Measurements from ENCODE around the gene PLPP3. TPM values are rescaled to one million over a fixed set of nuclear protein-coding genes. Genes with fewer than 3 reads are reported as not detected.

PLPP3 gene
- total and polyA plus RNA-seq, 2 donors (not counting 1 experiment from before 2014, with no cell fraction given): 343 to 465 TPM

GRCh38 chr1:56543783-56544612 lies 35.4 kb downstream of the PLPP3 start:
- no peak overlapping the region for H3K4me2 ChIP-seq (ENCODE audit: extremely low read depth, insufficient read depth, low read length)
- H3K79me2 ChIP-seq (ENCODE audit: control insufficient read depth, insufficient read depth, low read length): peaks cover 100% of the 10 kb centered on the region
- H3K27ac ChIP-seq (ENCODE audit: insufficient read depth, low read length): no peak overlapping the region
- H3K4me1 ChIP-seq (ENCODE audit: control insufficient read depth, extremely low read depth, insufficient read depth, low read length): peaks cover 4% of the 10 kb centered on the region
- no peaks in the 10 kb centered on the region for H3K27me3 ChIP-seq (ENCODE audit: control insufficient read depth, insufficient read depth, low read length)
- no peaks in the 10 kb centered on the region for H3K36me3 ChIP-seq (ENCODE audit: control insufficient read depth, insufficient read depth, low read length)
- no peak for TF ChIP-seq EZH2 (IDR thresholded peaks at IDR 0.05; ENCODE audit: low read length, missing control alignments)
- no peak for TF ChIP-seq CTCF (conservative IDR thresholded peaks at IDR 0.05 in 1 of 2, IDR thresholded peaks at IDR 0.05 in 1 of 2; ENCODE audit: low read depth in 1 of 2, low read length in 2 of 2)
- no peak overlapping the region for H3K4me3 ChIP-seq (replicated peaks in 1 of 4; ENCODE audit: control extremely low read depth in 1 of 4, insufficient read depth in 1 of 4, low read depth in 3 of 4, low read length in 4 of 4)
- no peaks in the 10 kb centered on the region for H3K9me3 ChIP-seq (ENCODE audit: control insufficient read depth, insufficient read depth, low read depth, low read length)
- H4K20me1 ChIP-seq (ENCODE audit: control insufficient read depth, extremely low read depth, insufficient read depth, low read length): peaks cover 20% of the 10 kb centered on the region
- H3K9ac ChIP-seq (ENCODE audit: insufficient read depth, low read length): no peak overlapping the region
- no peak overlapping the region for H2AFZ ChIP-seq (ENCODE audit: low read length)
- no peak for DNase-seq (ENCODE audit: low read depth in 2 of 2)

GRCh38 chr1:56542651-56543050 lies 36.7 kb downstream of the PLPP3 start:
- no peak for DNase-seq (ENCODE audit: low read depth in 2 of 2)

GRCh38 chr1:56541408-56541807 lies 38.0 kb downstream of the PLPP3 start:
- no peak overlapping the region for H2AFZ ChIP-seq (ENCODE audit: low read length)
- H4K20me1 ChIP-seq (ENCODE audit: control insufficient read depth, extremely low read depth, insufficient read depth, low read length): peaks cover 14% of the 10 kb centered on the region
- TF ChIP-seq EZH2 (IDR thresholded peaks at IDR 0.05; ENCODE audit: low read length, missing control alignments) (no peak), CTCF (conservative IDR thresholded peaks at IDR 0.05 in 1 of 2, IDR thresholded peaks at IDR 0.05 in 1 of 2; ENCODE audit: low read depth in 1 of 2, low read length in 2 of 2) (no peak)
- H3K27ac ChIP-seq (ENCODE audit: insufficient read depth, low read length): no peak overlapping the region
- no peak for DNase-seq (ENCODE audit: low read depth in 2 of 2)
- H3K4me1 ChIP-seq (ENCODE audit: control insufficient read depth, extremely low read depth, insufficient read depth, low read length): peaks cover 4% of the 10 kb centered on the region
- H3K9me3 ChIP-seq (ENCODE audit: control insufficient read depth, insufficient read depth, low read depth, low read length): no peaks in the 10 kb centered on the region
- H3K9ac ChIP-seq (ENCODE audit: insufficient read depth, low read length): no peak overlapping the region
- no peak overlapping the region for H3K4me2 ChIP-seq (ENCODE audit: extremely low read depth, insufficient read depth, low read length)
- H3K36me3 ChIP-seq (ENCODE audit: control insufficient read depth, insufficient read depth, low read length): peaks cover 2% of the 10 kb centered on the region
- no peak overlapping the region for H3K4me3 ChIP-seq (replicated peaks in 1 of 4; ENCODE audit: control extremely low read depth in 1 of 4, insufficient read depth in 1 of 4, low read depth in 3 of 4, low read length in 4 of 4)
- no peaks in the 10 kb centered on the region for H3K27me3 ChIP-seq (ENCODE audit: control insufficient read depth, insufficient read depth, low read length)
- H3K79me2 ChIP-seq (ENCODE audit: control insufficient read depth, insufficient read depth, low read length): peaks cover 100% of the 10 kb centered on the region

More at GRCh38 chr1:56542651-56543050, 36.7 kb downstream of the PLPP3 start:
- Histone ChIP-seq H3K79me2 (ENCODE audit: control insufficient read depth, insufficient read depth, low read length) (peaks cover 100% of the 10 kb centered on the region), H3K4me2 (ENCODE audit: extremely low read depth, insufficient read depth, low read length) (no peak overlapping the region), H3K27ac (ENCODE audit: insufficient read depth, low read length) (no peak overlapping the region), H4K20me1 (ENCODE audit: control insufficient read depth, extremely low read depth, insufficient read depth, low read length) (peaks cover 20% of the 10 kb centered on the region), H3K9me3 (ENCODE audit: control insufficient read depth, insufficient read depth, low read depth, low read length) (no peaks in the 10 kb centered on the region), H3K27me3 (ENCODE audit: control insufficient read depth, insufficient read depth, low read length) (no peaks in the 10 kb centered on the region), H2AFZ (ENCODE audit: low read length) (no peak overlapping the region), H3K36me3 (ENCODE audit: control insufficient read depth, insufficient read depth, low read length) (no peaks in the 10 kb centered on the region), H3K4me1 (ENCODE audit: control insufficient read depth, extremely low read depth, insufficient read depth, low read length) (peaks cover 4% of the 10 kb centered on the region), H3K4me3 (replicated peaks in 1 of 4; ENCODE audit: control extremely low read depth in 1 of 4, insufficient read depth in 1 of 4, low read depth in 3 of 4, low read length in 4 of 4) (no peak overlapping the region), H3K9ac (ENCODE audit: insufficient read depth, low read length) (no peak overlapping the region)
- TF ChIP-seq EZH2 (IDR thresholded peaks at IDR 0.05; ENCODE audit: low read length, missing control alignments): no peak
- no peak for TF ChIP-seq CTCF (conservative IDR thresholded peaks at IDR 0.05 in 1 of 2, IDR thresholded peaks at IDR 0.05 in 1 of 2; ENCODE audit: low read depth in 1 of 2, low read length in 2 of 2)

Data from fibroblast of lung (primary cell).